ENCODE results near the gene UBXN2A.
"Not testable (repeated sequence)": the region's sequence is repeated elsewhere in the genome, so short reads cannot be mapped to it uniquely, and the experiment has no call there.

UBXN2A gene

DNA sequence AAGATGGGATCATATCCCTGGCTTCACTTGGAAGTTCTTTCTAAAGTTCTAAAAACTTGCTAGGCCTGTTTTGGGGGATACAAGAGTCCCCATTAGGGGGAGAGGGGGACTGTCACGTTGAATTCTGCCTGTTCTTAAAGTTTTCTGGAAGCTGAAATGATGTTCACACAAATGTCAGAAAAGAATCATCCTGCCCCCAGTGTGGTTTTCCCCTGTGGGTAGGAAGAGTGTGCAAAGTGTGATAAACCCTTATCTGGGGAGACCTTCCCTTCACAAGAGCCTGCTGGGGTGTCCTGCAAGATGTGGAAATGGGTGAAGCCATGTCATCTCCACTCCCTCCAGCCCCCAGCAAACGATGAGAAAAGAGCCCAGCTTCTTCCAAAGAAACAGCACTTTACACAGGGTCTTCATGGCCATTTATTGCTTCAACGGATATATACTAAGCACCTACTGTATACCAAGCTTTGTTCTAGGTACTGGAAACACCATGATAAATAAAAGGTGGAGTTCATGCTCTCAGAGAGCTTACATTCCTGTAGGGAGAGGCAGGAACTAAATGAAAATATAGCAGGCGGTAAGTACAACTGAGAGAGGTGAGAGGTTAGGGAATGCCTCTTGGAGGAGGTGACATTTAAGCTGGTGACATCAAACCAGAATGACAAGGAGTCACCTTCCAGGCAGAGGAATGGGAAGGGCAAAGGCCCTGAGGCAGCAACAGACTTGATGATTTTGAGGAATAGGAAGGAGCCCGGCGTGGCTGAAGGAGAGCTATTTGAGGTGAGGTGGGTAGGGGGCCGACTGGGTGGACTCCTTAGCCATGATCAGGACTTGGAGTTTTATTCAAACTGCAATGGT is 71.2 kb downstream of the UBXN2A start:
- no peak for DNase-seq (ENCODE audit: low read depth in 2 of 2)
- no peak overlapping the region for H3K4me3 ChIP-seq (replicated peaks in 1 of 2; ENCODE audit: low read depth in 2 of 2, low read length in 2 of 2)
- TF ChIP-seq, protein P1, sequence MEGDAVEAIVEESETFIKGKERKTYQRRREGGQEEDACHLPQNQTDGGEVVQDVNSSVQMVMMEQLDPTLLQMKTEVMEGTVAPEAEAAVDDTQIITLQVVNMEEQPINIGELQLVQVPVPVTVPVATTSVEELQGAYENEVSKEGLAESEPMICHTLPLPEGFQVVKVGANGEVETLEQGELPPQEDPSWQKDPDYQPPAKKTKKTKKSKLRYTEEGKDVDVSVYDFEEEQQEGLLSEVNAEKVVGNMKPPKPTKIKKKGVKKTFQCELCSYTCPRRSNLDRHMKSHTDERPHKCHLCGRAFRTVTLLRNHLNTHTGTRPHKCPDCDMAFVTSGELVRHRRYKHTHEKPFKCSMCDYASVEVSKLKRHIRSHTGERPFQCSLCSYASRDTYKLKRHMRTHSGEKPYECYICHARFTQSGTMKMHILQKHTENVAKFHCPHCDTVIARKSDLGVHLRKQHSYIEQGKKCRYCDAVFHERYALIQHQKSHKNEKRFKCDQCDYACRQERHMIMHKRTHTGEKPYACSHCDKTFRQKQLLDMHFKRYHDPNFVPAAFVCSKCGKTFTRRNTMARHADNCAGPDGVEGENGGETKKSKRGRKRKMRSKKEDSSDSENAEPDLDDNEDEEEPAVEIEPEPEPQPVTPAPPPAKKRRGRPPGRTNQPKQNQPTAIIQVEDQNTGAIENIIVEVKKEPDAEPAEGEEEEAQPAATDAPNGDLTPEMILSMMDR (IDR thresholded peaks at IDR 0.05; ENCODE audit: low read depth, low read length) = no peak

DNA sequence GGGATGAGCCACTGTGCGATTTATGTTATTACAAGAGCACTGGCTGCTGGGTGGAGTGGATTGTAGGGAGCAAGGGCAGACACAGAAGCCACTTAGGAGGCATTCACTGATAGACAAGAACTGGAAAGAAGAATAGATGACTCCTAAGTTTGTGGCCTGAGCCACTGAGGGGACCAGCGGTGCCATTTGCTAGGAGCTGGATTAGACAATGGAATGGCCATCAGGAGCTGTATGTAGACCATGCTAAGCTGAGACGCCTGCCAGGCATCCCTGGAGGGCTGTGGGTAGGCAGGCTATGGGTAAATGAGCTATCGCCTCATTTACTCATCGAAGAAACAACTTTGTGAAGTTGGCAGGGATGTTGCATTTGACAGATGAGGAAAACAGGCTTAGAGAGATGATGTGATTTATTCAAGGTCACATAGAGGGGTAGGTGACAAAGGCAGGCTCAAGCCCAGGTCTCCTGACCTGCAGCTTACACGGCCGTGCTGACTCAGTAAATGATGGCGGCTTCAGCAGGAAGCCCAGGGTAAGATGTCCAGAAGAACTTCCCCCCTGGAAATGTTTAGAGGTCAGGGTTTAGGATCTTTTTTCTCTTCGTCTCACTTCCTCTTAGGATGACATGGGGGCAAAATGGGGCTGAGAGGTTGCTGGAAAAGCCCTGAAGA is 72.4 kb downstream of the UBXN2A start:
- DNase-seq (ENCODE audit: low read depth in 2 of 2) = no peak
- H3K4me3 ChIP-seq (replicated peaks in 1 of 2; ENCODE audit: low read depth in 2 of 2, low read length in 2 of 2) = no peak overlapping the region
- TF ChIP-seq, protein P1 (IDR thresholded peaks at IDR 0.05; ENCODE audit: low read depth, low read length) = no peak

DNA sequence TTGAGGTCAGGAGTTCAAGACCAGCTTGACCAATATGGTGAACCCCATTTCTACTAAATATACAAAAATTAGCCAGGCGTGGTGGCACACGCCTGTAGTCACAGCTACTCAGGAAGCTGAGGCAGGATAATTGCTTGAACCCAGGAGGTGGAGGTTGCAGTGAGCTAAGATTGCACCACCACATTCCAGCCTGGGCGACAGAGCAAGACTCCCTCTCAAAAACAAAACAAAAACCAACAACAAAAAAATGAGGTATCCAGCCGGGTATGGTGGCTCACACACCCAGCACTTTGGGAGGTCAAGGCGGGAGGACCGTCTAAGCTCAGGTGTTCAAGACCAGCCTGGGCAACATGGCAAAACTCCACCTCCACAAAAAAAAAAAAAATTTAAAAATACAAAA is 74.6 kb downstream of the UBXN2A start:
- peak in 1 of 2 donors; percentile 61 for DNase-seq (ENCODE audit: low read depth in 2 of 2)

DNA sequence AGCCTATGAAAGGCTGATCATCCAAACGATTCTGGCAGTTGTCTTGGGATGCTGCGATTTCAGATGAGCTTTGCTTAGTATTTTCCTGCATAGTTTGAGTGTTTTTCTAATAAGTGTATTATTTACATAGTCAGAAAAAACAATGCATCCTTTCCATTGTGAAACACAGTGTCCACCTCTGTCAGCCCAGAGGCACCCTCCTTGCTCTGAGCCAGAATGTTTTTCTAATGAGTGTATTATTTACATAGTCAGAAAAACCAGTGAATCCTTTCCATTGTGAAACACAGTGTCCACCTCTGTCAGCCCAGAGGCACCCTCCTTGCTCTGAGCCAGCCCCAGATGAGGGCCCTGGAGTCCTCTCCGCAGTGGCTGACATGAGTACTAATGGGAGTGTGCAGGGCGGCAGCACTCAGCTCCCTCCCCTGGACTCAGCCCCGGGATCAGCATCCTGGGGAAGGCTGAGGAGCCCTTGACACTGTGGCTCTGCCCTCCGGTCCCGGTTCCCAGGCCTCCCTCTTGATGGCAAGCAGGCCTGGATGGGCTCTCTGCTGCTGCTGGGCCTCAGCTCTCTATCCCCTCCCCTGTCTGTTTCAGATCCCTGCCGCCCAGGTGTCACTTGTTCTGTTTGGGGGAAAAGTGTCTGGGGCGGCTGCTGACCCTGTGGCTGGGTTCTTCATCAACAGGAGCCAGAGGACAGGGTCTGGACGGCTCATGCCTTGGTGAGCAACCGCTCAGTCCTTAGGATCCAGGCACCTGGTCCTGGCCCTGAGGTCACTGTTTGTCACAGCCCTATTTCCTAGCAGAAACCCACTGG is 75.5 kb downstream of the UBXN2A start:
- TF ChIP-seq, protein P1 (IDR thresholded peaks at IDR 0.05; ENCODE audit: low read depth, low read length) = no peak
- peak; percentile 62 to 96 for DNase-seq (ENCODE audit: low read depth in 2 of 2)
- H3K4me3 ChIP-seq (replicated peaks in 1 of 2; ENCODE audit: low read depth in 2 of 2, low read length in 2 of 2) = no peak overlapping the region

More for the DNA sequence above, 74.6 kb downstream of the UBXN2A start:
- not testable (repeated sequence) for H3K4me3 ChIP-seq (replicated peaks in 1 of 2; ENCODE audit: low read depth in 2 of 2, low read length in 2 of 2)

DNA sequence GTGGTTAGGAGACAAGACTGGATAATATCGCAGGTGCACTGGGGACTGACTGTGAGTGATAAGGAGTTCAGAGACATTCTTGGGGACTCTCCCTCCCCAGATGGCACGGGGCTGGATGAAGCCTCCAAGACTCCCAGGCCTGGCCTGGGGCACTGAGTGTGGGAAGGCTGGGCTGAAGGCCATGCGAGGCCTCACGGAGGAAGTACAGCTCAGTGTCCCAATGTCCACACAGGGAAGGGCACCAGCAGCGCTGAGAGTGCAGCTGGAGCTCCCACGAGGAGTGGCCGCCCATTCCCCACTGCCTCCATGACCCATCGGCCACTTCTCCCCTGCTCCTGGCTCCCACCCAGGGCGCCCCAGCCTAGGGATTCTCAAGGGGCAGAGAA is 76.1 kb downstream of the UBXN2A start:
- DNase-seq (ENCODE audit: low read depth in 2 of 2) = peak in 1 of 2 donors; percentile 18
- no peak overlapping the region for H3K4me3 ChIP-seq (replicated peaks in 1 of 2; ENCODE audit: low read depth in 2 of 2, low read length in 2 of 2)
- TF ChIP-seq, protein P1 (IDR thresholded peaks at IDR 0.05; ENCODE audit: low read depth, low read length) = no peak

DNA sequence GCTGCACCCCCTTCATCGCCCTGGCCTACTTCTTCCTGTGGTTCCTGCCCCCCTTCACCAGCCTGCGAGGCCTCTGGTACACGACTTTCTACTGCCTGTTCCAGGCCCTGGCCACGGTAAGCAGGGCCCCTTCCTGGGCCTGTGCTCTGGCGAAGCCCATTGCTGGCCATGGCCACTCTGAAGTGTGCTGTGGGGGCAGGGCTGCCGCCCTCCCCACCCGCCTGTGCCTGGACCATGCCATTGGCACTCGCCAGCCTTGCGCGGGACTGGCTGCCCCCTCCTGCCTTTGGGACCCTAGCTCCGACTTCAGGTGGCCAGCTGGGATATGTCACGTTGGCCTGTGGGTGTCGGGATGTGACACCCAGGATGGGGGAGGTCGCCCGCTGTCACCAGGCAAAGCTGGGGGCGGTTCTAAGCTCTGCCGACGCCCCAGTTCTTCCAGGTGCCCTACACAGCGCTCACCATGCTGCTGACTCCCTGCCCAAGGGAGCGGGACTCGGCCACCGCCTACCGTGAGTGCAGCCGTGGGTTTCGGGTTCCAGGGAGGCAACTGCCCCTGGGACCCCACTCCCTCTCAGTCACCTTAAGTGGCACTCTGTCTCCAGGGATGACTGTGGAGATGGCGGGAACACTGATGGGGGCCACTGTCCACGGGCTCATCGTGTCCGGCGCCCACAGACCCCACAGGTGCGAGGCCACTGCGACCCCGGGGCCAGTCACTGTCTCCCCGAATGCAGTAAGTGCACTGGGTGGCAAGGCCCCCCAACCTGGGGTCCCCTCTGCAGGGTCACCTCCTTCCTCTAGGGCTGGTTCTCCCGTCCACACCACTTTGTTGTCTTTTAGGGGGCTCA is 76.8 kb downstream of the UBXN2A start:
- no peak for DNase-seq (ENCODE audit: low read depth in 2 of 2)
- TF ChIP-seq, protein P1 (IDR thresholded peaks at IDR 0.05; ENCODE audit: low read depth, low read length) = no peak
- H3K4me3 ChIP-seq (replicated peaks in 1 of 2; ENCODE audit: low read depth in 2 of 2, low read length in 2 of 2) = no peak overlapping the region

Data from cardiac fibroblast (primary cell).